Testis (tissue), 3 donors: Measurements from ENCODE around the gene ATP2A3. TPM values are rescaled to one million over a fixed set of nuclear protein-coding genes. Genes with fewer than 3 reads are reported as not detected.
"Not testable (repeated sequence)": the region's sequence is repeated elsewhere in the genome, so short reads cannot be mapped to it uniquely, and the experiment has no call there.

Experiments
- DNase-seq: peaks from one replicate; pipeline ENCODE4 v3.0.0-alpha.2; 2019
- H3K27ac ChIP-seq, 2 donors: fragments of 200-600 bp; sonication (generic); one replicate each; pipeline ENCODE4 v1.5.1; 2019
- H3K27me3 ChIP-seq: fragments of 200-600 bp; sonication (generic); one replicate; pipeline ENCODE4 v1.5.1; 2019
- H3K36me3 ChIP-seq: fragments of 200-600 bp; sonication (generic); one replicate; pipeline ENCODE4 v1.5.1; 2017; ENCODE audit warnings: low read depth; ENCODE audit errors: missing control alignments
- H3K4me1 ChIP-seq: fragments of 200-600 bp; sonication (generic); one replicate; pipeline ENCODE4 v1.5.1; 2019
- H3K4me3 ChIP-seq, 2 donors: fragments of 200-600 bp; sonication (generic); one replicate each; pipeline ENCODE4 v1.5.1; 2017 to 2019
- H3K9me3 ChIP-seq: fragments of 200-600 bp; sonication (generic); one replicate; pipeline ENCODE4 v1.5.1; 2017
- POLR2A ChIP-seq: fragments of 450-650 bp; IDR thresholded peaks from one replicate; pipeline ENCODE4 v1.6.1; 2017; ENCODE audit warnings: antibody characterized with exemption, mild to moderate bottlenecking, moderate library complexity
- WGBS, 2 donors: methylation state at CpG; one replicate each; pipeline ENCODE4 v1.1.5; 2018; 5-methylcytosine and 5-hydroxymethylcytosine counted together
- intact Hi-C: fragments of 100-400 bp; cut with DNase I; formaldehyde crosslinking; loops from one replicate; pipeline ENCODE4 v1.15.1; 2023; ENCODE audit warnings: low total_unique reads
- polyA plus RNA-seq: library from polyadenylated mRNA; stranded (reverse); fragments of 350-450 nt; fragmentation: Illumina TruSeq; extraction: RNeasy Lipid Tissue Mini Kit (QIAGEN cat#74804); gene quantifications from one replicate; pipeline ENCODE4 v1.2.3, GENCODE V29; 2014; ENCODE audit warnings: low read depth, low replicate concordance; ENCODE audit not compliant: insufficient read depth
- total RNA-seq, 2 donors: library from RNA; depleted of rRNA; stranded (reverse); fragments of >200 nt; gene quantifications; one replicate each; pipeline ENCODE4 v1.2.3, GENCODE V29; 2016
- TF ChIP-seq, protein P1 (sequence below), 3 experiments: fragments of 450-650 bp in 2 of 3; fragments of 200-600 bp in 1 of 3; sonication (generic) in 1 of 3; IDR thresholded peaks; one replicate each; pipeline ENCODE4 v1.5.1; 2016 to 2019; ENCODE audit warnings: antibody characterized with exemption in 3 of 3, mild to moderate bottlenecking in 2 of 3, moderate library complexity in 1 of 3

The ATP2A3 gene
- total and polyA plus RNA-seq, 3 donors from 2014 or later = 8.0 to 19.6 (median 8.2) TPM

DNA sequence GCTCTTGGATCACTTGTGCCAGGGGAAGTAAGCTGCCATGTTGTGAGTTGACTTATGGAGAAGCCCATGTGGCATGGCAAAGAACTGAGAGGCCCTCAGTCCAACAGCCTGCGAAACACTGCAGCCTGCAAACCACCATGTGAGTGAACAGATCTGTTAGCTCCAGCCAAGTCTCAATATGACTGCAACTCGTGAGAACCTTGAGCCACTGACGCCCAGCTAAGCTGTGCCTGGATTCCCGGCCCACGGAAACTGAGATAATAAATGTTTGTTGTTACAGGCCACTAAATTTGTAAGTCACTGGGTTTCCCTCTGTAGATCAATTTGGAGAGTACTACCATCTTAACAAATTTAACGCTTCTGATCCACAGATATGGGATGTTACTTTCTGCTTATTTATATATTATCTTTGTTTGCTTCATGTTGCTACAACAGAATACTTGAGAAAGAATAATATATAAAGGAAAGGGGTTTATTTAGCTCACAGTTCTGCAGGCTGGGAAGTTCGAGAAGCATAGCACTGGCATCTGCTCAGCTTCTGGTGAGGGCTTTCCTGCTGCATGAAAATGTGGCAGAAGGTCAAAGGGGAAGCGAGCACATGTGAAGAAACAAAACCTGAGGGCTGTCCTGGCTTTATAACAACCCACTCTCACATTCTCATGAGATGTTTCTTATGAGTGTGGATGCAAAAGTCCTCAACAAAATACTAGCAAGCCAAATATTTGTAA, 29.4 kb upstream of the ATP2A3 start:
- 82 to 88% methylated on average over 8 of the region's 8 CpGs for WGBS, 2 donors
- Histone ChIP-seq H3K36me3 (no peaks in the 10 kb centered on the region), H3K27me3 (no peaks in the 10 kb centered on the region), H3K4me3 (no peak overlapping the region), H3K27ac (no peak overlapping the region), H3K9me3 (no peaks in the 10 kb centered on the region), H3K4me1 (no peaks in the 10 kb centered on the region)
- intact Hi-C loops = no loop called here
- DNase-seq = no peak
- TF ChIP-seq, protein P1, sequence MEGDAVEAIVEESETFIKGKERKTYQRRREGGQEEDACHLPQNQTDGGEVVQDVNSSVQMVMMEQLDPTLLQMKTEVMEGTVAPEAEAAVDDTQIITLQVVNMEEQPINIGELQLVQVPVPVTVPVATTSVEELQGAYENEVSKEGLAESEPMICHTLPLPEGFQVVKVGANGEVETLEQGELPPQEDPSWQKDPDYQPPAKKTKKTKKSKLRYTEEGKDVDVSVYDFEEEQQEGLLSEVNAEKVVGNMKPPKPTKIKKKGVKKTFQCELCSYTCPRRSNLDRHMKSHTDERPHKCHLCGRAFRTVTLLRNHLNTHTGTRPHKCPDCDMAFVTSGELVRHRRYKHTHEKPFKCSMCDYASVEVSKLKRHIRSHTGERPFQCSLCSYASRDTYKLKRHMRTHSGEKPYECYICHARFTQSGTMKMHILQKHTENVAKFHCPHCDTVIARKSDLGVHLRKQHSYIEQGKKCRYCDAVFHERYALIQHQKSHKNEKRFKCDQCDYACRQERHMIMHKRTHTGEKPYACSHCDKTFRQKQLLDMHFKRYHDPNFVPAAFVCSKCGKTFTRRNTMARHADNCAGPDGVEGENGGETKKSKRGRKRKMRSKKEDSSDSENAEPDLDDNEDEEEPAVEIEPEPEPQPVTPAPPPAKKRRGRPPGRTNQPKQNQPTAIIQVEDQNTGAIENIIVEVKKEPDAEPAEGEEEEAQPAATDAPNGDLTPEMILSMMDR (IDR thresholded peaks at IDR 0.05) = no peak
- TF ChIP-seq POLR2A = no peak

DNA sequence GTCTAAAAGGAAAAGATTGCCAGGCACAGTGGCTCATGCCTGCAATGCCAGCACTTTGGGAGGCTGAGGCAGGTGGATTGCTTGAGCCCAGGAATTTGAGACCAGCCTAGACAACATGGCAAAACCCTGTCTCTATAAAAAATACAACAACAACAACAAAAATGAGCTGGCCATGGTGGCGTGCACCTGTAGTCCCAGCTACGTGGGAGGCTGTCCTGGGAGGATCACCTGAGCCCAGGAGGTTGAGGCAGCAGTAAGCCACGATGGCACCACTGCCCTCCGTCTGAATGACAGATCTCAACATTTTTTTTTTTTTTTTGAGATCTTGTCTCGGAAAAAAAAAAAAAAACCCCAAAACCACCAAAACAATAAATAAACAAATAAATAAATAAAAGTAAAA, 28.1 kb upstream of the ATP2A3 start:
- 85 to 87% methylated on average over 5 of the region's 5 CpGs for WGBS, 2 donors
- DNase-seq = no peak
- no peaks in the 10 kb centered on the region for H3K9me3 ChIP-seq
- H3K4me3 ChIP-seq = no peak overlapping the region
- H3K36me3 ChIP-seq = no peaks in the 10 kb centered on the region
- intact Hi-C loops = no loop called here
- TF ChIP-seq POLR2A = no peak
- TF ChIP-seq, protein P1 (IDR thresholded peaks at IDR 0.05) = no peak
- no peak overlapping the region for H3K27ac ChIP-seq
- H3K27me3 ChIP-seq = no peaks in the 10 kb centered on the region
- H3K4me1 ChIP-seq = no peaks in the 10 kb centered on the region

DNA sequence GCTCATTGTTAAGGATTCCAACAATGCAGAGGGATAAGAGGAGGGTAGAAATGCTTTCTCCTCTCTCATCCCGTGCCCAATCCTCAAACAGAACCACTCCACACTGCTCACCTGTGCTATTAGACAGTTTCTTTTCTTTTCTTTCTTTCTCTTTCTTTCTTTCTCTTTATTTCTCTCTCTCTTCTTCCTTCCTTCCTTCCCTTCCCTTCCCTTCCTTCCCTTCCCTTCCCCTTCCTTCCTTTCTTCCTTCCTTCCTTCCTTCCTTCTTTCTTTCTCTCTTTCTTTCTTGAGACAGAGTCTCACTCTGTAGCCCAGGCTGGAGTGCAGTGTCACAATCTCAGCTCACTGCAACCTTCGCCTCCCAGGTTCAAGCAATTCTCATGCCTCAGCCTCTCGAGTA, 27.5 kb upstream of the ATP2A3 start:
- H3K36me3 ChIP-seq, H3K27me3 ChIP-seq, H3K4me1 ChIP-seq, H3K4me3 ChIP-seq, DNase-seq, intact Hi-C loops, H3K27ac ChIP-seq, H3K9me3 ChIP-seq: not testable (repeated sequence)
- 82 to 86% methylated on average over 3 of the region's 3 CpGs for WGBS, 2 donors

DNA sequence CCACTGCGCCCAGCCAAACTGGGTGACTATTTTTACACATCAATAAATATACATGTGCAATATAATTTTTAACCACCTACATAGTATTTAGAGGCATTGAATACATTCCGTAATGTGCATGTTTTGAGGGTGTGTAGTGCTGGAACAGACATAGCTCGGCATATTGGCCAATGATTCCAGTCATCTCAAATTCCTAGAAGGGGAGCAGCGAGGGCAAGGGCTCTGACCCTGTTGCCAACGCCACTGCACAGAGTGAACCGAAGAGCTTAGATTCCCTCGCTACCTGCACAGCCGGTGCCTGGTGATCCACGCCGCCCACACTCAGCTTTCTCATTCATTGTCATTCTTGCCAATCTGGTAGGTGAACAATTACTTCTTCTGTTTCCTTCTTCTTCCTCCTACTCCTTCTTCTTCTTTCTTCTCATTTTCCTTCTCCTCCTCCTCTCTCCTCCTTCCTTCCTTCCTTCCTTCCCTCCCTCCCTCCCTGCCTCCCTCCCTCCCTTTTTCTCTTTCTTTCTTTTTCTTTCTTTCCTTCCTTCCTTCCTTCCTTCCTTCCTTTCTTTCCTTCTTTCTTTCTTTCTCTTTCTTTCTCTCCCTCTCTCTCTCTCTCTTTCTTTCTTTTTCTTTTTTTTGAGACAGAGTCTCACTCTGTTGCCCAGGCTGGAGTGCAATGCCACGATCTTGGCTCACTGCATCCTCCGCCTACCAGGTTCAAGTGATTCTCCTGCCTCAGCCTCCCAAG, 26.3 kb upstream of the ATP2A3 start:
- H3K27ac ChIP-seq = no peak overlapping the region
- WGBS, 2 donors = 94 to 96% methylated on average over 12 of the region's 12 CpGs
- no peak for DNase-seq
- no peaks in the 10 kb centered on the region for H3K4me1 ChIP-seq
- TF ChIP-seq, protein P1 (IDR thresholded peaks at IDR 0.05) = no peak
- no peak for TF ChIP-seq POLR2A
- no peak overlapping the region for H3K4me3 ChIP-seq
- no peaks in the 10 kb centered on the region for H3K27me3 ChIP-seq
- H3K36me3 ChIP-seq = no peaks in the 10 kb centered on the region
- no peaks in the 10 kb centered on the region for H3K9me3 ChIP-seq
- intact Hi-C loops = no loop called here

DNA sequence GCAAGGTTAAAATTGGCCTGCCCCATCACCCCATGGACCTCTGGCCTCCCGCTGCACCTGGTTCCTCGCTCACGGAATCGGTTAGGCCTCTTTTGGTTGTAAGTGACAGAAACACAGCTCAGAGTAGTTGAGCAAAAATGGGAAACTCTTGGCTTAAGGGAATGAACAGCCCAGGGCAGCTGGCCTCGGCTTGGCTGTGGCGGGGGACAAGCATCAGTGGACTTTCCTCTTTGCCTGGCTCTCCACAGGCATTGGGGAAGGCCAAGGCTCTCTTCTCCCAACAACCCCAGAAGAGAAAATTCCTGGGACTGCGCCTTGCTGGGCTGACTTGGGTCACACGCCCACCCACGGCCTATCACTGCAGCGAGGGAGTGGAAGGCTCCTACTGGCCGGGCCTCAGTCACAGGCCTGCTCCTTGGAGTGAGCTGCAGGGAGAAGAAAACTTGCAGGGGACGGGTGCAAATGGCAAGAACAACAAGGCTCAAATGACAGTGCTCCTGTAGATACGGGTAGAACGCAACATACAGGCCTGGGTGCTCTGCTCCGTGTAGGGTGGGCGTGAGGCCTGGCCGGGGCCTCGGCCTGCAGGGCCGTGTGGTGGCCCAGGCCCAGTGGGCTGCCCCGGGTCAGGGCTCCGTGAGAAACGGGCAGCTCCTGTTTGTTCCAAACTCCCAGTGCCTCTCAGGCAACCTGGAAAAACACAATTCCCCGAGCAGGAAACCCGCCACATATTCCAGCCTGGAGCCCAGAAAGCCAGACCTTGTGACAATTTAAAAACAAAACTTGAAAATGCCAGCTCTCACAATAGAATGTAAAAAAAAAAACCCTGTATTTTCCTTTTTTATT, 25.0 kb upstream of the ATP2A3 start:
- Histone ChIP-seq H3K36me3 (no peaks in the 10 kb centered on the region), H3K4me1 (no peaks in the 10 kb centered on the region), H3K4me3 (no peak overlapping the region), H3K9me3 (no peaks in the 10 kb centered on the region), H3K27me3 (no peaks in the 10 kb centered on the region), H3K27ac (no peak overlapping the region)
- TF ChIP-seq POLR2A = no peak
- TF ChIP-seq, protein P1 (IDR thresholded peaks at IDR 0.05) = no peak
- WGBS, 2 donors = 90 to 91% methylated on average over 17 to 24 of the region's 24 CpGs
- intact Hi-C loops = no loop called here
- no peak for DNase-seq
